Transverse colon (tissue), 4 donors: Measurements from ENCODE around the gene RALGPS1. TPM values are rescaled to one million over a fixed set of nuclear protein-coding genes. Genes with fewer than 3 reads are reported as not detected.

Experiments
- DNase-seq: peaks from one replicate; pipeline ENCODE4 v3.0.0-alpha.2; 2019
- H3K27ac ChIP-seq, 4 donors: fragments of 200-600 bp; sonication (generic); 2 replicates each; pipeline ENCODE4 v1.5.1; 2016 to 2018; ENCODE audit warnings: inconsistent platforms in 4 of 4
- H3K27me3 ChIP-seq: fragments of 200-600 bp; sonication (generic); 2 replicates; pipeline ENCODE4 v1.5.1; 2017; ENCODE audit warnings: inconsistent platforms
- H3K36me3 ChIP-seq, 4 donors: fragments of 200-600 bp; sonication (generic); 2 replicates each; pipeline ENCODE4 v1.5.1; 2017 to 2019; ENCODE audit warnings: inconsistent platforms in 4 of 4
- H3K4me1 ChIP-seq, 4 donors: fragments of 200-600 bp; sonication (generic); 2 replicates each; pipeline ENCODE4 v1.5.1; 2017 to 2020; ENCODE audit warnings: inconsistent platforms in 4 of 4
- H3K4me3 ChIP-seq, 4 donors: fragments of 200-600 bp; sonication (generic); 1 replicate in 1 of 4; 2 replicates in 3 of 4; pipeline versions ENCODE4 v1.5.1 to v1.6.1; 2017 to 2019; ENCODE audit warnings: inconsistent platforms in 4 of 4
- H3K9me3 ChIP-seq, 2 donors: fragments of 200-600 bp; sonication (generic); 2 replicates each; pipeline ENCODE4 v1.5.1; 2017 to 2019; ENCODE audit warnings: inconsistent platforms in 2 of 2
- EP300 ChIP-seq: sonication (generic); formaldehyde crosslinking; IDR thresholded peaks from one replicate; pipeline ENCODE4 v1.6.1; 2017; ENCODE audit warnings: antibody characterized with exemption, low read depth
- POLR2A ChIP-seq: fragments of 450-650 bp; IDR thresholded peaks from one replicate; pipeline ENCODE4 v1.6.1; 2016; ENCODE audit warnings: antibody characterized with exemption, mild to moderate bottlenecking, moderate library complexity
- POLR2AphosphoS5 ChIP-seq, 3 donors: sonication (generic); formaldehyde crosslinking; IDR thresholded peaks; one replicate each; pipeline ENCODE4 v1.6.1; 2016; ENCODE audit warnings: antibody characterized with exemption in 3 of 3
- whole genome bisulfite sequencing, 2 donors: methylation state at CpG; one replicate each; pipeline ENCODE4 v1.1.5; 2018; ENCODE audit warnings: low coverage in 1 of 2; 5-methylcytosine and 5-hydroxymethylcytosine counted together
- in situ Hi-C, 4 donors: fragments of 200-750 bp; cut with MboI; loops; one replicate each; pipeline versions ENCODE4 v1.15.0 to v1.15.1; 2017; ENCODE audit warnings: low sequenced_read_pairs in 3 of 4, low pct_ligation_motif_present in 1 of 4, low pct_unique_long_range_greater_than_20kb in 1 of 4
- intact Hi-C: fragments of 100-400 bp; cut with DNase I; formaldehyde crosslinking; loops from one replicate; pipeline ENCODE4 v1.15.1; 2023; ENCODE audit warnings: low total_unique reads
- total RNA-seq, 4 donors: library from RNA; depleted of rRNA; stranded (reverse); fragments of >200 nt; gene quantifications; one replicate each; pipeline ENCODE4 v1.1.0, GENCODE V29; 2016
- TF ChIP-seq, protein P1 (sequence below), 5 experiments: fragments of 200-600 bp in 3 of 5; fragments of 450-650 bp in 2 of 5; sonication (generic) in 3 of 5; IDR thresholded peaks; 1 replicate in 2 of 5; 2 replicates in 3 of 5; pipeline ENCODE4 v1.5.1; 2016 to 2017; ENCODE audit warnings: antibody characterized with exemption in 5 of 5, inconsistent platforms in 3 of 5, mild to moderate bottlenecking in 2 of 5, moderate library complexity in 1 of 5

RALGPS1 gene
- total RNA-seq, 4 donors from 2014 or later = 46.0 to 119 (median 87.6) TPM

- intact Hi-C loops = no loop called here
- 70 to 89% methylated on average over 3 of the region's 3 CpGs for WGBS, 2 donors
- DNase-seq = no peak
These were observed 336.4 kb downstream of the RALGPS1 start for GRCh38 chr9:127250896-127251391.

DNA sequence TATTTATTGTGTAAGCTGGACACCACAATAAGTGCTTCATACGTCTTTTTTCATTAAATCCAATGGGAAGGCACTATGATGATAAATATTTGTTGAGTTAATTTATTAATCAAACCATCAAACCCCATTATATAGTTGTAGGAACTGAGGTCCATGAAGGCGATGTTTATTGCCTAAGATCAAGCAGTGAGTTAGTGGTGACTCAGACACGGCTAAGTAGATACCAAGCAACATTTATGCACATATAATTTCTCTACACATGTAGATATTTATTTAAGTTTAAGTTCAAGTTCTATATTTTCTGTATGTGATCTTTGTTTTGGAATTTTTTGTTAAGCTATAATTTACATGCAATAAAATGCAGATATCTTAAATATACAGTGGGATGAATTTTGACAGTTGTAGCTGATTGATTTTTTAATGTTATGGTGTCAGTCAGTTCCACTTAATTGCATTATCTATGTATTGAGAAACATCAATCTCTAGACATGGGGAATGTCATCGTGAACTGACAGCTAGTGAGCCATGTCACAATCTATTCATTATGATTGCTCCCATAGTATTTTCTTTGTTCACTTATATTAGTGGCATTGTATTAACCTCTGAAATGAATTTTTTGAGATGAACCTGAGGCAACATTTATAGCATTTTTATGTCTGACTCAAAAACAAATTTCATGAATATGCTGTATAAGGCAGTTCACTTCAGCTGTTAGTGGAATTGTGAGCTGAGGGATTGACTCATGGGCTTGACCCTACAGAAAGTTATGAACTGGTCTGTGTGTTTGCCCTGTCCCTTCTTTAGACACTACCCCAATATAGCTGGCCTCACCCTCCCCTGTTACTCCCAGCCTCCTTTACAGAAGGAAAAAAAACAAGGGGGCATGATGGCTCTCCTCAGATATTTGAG, 338.1 kb downstream of the RALGPS1 start:
- 86 to 92% methylated on average over 4 of the region's 4 CpGs for WGBS, 2 donors
- Histone ChIP-seq H3K9me3 (no peaks in the 10 kb centered on the region), H3K4me3 (no peak overlapping the region), H3K36me3 (no peaks in the 10 kb centered on the region), H3K27me3 (no peaks in the 10 kb centered on the region), H3K27ac (no peak overlapping the region), H3K4me1 (no peaks in the 10 kb centered on the region)
- TF ChIP-seq, protein P1, sequence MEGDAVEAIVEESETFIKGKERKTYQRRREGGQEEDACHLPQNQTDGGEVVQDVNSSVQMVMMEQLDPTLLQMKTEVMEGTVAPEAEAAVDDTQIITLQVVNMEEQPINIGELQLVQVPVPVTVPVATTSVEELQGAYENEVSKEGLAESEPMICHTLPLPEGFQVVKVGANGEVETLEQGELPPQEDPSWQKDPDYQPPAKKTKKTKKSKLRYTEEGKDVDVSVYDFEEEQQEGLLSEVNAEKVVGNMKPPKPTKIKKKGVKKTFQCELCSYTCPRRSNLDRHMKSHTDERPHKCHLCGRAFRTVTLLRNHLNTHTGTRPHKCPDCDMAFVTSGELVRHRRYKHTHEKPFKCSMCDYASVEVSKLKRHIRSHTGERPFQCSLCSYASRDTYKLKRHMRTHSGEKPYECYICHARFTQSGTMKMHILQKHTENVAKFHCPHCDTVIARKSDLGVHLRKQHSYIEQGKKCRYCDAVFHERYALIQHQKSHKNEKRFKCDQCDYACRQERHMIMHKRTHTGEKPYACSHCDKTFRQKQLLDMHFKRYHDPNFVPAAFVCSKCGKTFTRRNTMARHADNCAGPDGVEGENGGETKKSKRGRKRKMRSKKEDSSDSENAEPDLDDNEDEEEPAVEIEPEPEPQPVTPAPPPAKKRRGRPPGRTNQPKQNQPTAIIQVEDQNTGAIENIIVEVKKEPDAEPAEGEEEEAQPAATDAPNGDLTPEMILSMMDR (IDR thresholded peaks at IDR 0.05) = no peak
- TF ChIP-seq POLR2AphosphoS5 (IDR thresholded peaks at IDR 0.05) (no peak), EP300 (no peak), POLR2A (no peak)
- intact Hi-C loops (no loop called here), in situ Hi-C loops (no loop called here)
- no peak for DNase-seq

More at GRCh38 chr9:127250896-127251391, 336.4 kb downstream of the RALGPS1 start:
- Histone ChIP-seq H3K9me3 (no peaks in the 10 kb centered on the region), H3K27ac (no peak overlapping the region), H3K27me3 (no peaks in the 10 kb centered on the region), H3K36me3 (no peaks in the 10 kb centered on the region), H3K4me1 (peaks cover 0 to under 1% (median 0%) of the 10 kb centered on the region in 4 donors), H3K4me3 (no peak overlapping the region)
- TF ChIP-seq, protein P1 (IDR thresholded peaks at IDR 0.05) = no peak
- TF ChIP-seq POLR2A (no peak), POLR2AphosphoS5 (IDR thresholded peaks at IDR 0.05) (no peak), EP300 (no peak)
- in situ Hi-C loops = no loop called here

DNA sequence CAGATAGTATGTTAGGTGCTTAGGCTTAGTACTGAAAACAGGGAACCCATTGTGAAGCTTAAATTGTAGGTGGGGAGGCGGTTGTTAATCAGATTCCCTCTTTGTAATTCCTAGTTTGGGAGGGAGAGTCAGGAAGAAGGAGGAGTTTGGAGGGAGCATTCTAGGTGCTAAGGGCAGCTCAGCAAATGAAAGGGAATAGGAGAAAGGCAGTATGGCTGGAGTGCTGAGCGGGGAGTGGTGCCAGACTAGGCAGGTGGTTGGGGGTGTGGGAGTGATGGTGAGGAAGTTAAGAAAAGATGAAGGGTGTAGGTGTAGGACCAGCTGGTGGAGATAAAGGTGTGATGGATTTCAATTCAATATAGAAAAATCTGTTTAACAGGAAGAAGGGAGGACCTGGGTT, 338.9 kb downstream of the RALGPS1 start:
- no peaks in the 10 kb centered on the region for H3K9me3 ChIP-seq
- WGBS, 2 donors = 94 to 96% methylated on average over 2 of the region's 2 CpGs

GRCh38 chr9:127255692-127256091, 341.1 kb downstream of the RALGPS1 start:
- no peaks in the 10 kb centered on the region for H3K4me1 ChIP-seq
- DNase-seq = no peak
- TF ChIP-seq POLR2AphosphoS5 (IDR thresholded peaks at IDR 0.05) = no peak
- H3K4me3 ChIP-seq = no peak overlapping the region
- no peaks in the 10 kb centered on the region for H3K27me3 ChIP-seq
- intact Hi-C loops = no loop called here
- H3K9me3 ChIP-seq = no peaks in the 10 kb centered on the region
- no peaks in the 10 kb centered on the region for H3K36me3 ChIP-seq
- H3K27ac ChIP-seq = no peak overlapping the region
- in situ Hi-C loops = no loop called here

More for the DNA sequence above, 338.9 kb downstream of the RALGPS1 start:
- no peak overlapping the region for H3K27ac ChIP-seq
- in situ Hi-C loops (no loop called here), intact Hi-C loops (no loop called here)
- no peaks in the 10 kb centered on the region for H3K36me3 ChIP-seq
- DNase-seq = no peak
- H3K27me3 ChIP-seq = no peaks in the 10 kb centered on the region
- H3K4me1 ChIP-seq = no peaks in the 10 kb centered on the region
- no peak overlapping the region for H3K4me3 ChIP-seq
- TF ChIP-seq EP300 (no peak), POLR2AphosphoS5 (IDR thresholded peaks at IDR 0.05) (no peak), POLR2A (no peak)
- TF ChIP-seq, protein P1 (IDR thresholded peaks at IDR 0.05) = no peak
